Spleen (tissue), 7 donors: Measurements from ENCODE around the gene MTFR1L.

Experiments
- CTCF ChIP-seq, 11 experiments: fragments of 200-600 bp in 7 of 11; fragments of 450-650 bp in 4 of 11; sonication (generic) in 4 of 11; IDR thresholded peaks in 8 of 11; conservative IDR thresholded peaks in 3 of 11; 1 replicate in 7 of 11; 2 replicates in 4 of 11; pipeline versions ENCODE4 v1.4.0 to v1.8.0; 2016 to 2021; ENCODE audit warnings: antibody characterized with exemption in 11 of 11, inconsistent platforms in 4 of 11, mild to moderate bottlenecking in 1 of 11
- POLR2A ChIP-seq, 3 donors: fragments of 450-650 bp; IDR thresholded peaks; one replicate each; pipeline ENCODE4 v1.5.1; 2017; ENCODE audit warnings: antibody characterized with exemption in 3 of 3, mild to moderate bottlenecking in 1 of 3
- donor health status: DM: no; HTN: no; CAD: no; lungs with moderate emphysema.
- donor health status: DM: no; HTN: no; CAD: no.
- donor health status: DM: no; HTN: no; CAD: no.

- TF ChIP-seq POLR2A (IDR thresholded peaks at IDR 0.05) (no peak), CTCF (IDR thresholded peaks at IDR 0.05 in 8 of 11, conservative IDR thresholded peaks at IDR 0.05 in 3 of 11) (peak in 5 of 11 experiments; percentile 16 to 46 (median 33))
These were observed 21.8 kb upstream of the MTFR1L start for GRCh38 chr1:25797939-25798338.
